CD14-positive monocyte (primary cell): ENCODE results near the gene FRY. TPM values are rescaled to one million over a fixed set of nuclear protein-coding genes. Genes with fewer than 3 reads are reported as not detected.

Experiments
- DNase-seq, 3 donors: peaks; one replicate each; pipeline ENCODE4 v3.0.0-alpha.2; 2011 to 2022
- H2AFZ ChIP-seq: 2 replicates; pipeline ENCODE4 v1.6.0; 2012; ENCODE audit warnings: mild to moderate bottlenecking, low read depth, low read length, inconsistent platforms; ENCODE audit not compliant: insufficient read depth, poor library complexity, severe bottlenecking
- H3K27ac ChIP-seq, 2 donors: 1 replicate in 1 of 2; 2 replicates in 1 of 2; pipeline ENCODE4 v1.5.1; 2012 to 2013; ENCODE audit warnings: low read length in 2 of 2, control low read depth in 1 of 2, inconsistent platforms in 1 of 2, low read depth in 1 of 2, mild to moderate bottlenecking in 1 of 2
- H3K27me3 ChIP-seq, 2 donors: one replicate each; pipeline versions ENCODE4 v1.6.0 to v1.6.1; 2011 to 2013; ENCODE audit warnings: low read length in 2 of 2; ENCODE audit not compliant: control insufficient read depth in 2 of 2, insufficient read depth in 2 of 2
- H3K36me3 ChIP-seq, 2 donors: replicated peaks in 1 of 2; 1 replicate in 1 of 2; 2 replicates in 1 of 2; pipeline versions ENCODE4 v1.5.1 to v1.6.1; 2012 to 2013; ENCODE audit warnings: low read length in 2 of 2, control low read depth in 1 of 2, inconsistent platforms in 1 of 2, mild to moderate bottlenecking in 1 of 2; ENCODE audit not compliant: insufficient read depth in 2 of 2, control insufficient read depth in 1 of 2
- H3K4me1 ChIP-seq, 2 donors: 1 replicate in 1 of 2; 2 replicates in 1 of 2; pipeline versions ENCODE4 v1.5.1 to v1.6.1; 2012 to 2013; ENCODE audit warnings: low read length in 2 of 2, control low read depth in 1 of 2, inconsistent platforms in 1 of 2, mild to moderate bottlenecking in 1 of 2, moderate library complexity in 1 of 2; ENCODE audit not compliant: insufficient read depth in 2 of 2, control insufficient read depth in 1 of 2
- H3K4me2 ChIP-seq: replicated peaks from 2 replicates; pipeline ENCODE3; 2012; ENCODE audit warnings: low read length, moderate library complexity, mild to moderate bottlenecking; ENCODE audit not compliant: poor library complexity, severe bottlenecking; ENCODE audit errors: extremely low read depth
- H3K4me3 ChIP-seq, 3 experiments: fragments of 200-600 bp in 1 of 3; sonication (generic) in 1 of 3; replicated peaks in 1 of 3; 1 replicate in 2 of 3; 2 replicates in 1 of 3; pipeline ENCODE4 v1.5.1; 2011 to 2013; ENCODE audit warnings: low read length in 3 of 3, mild to moderate bottlenecking in 3 of 3, control low read depth in 2 of 3, low read depth in 2 of 3, inconsistent platforms in 1 of 3, moderate library complexity in 1 of 3
- H3K79me2 ChIP-seq: 2 replicates; pipeline ENCODE4 v1.6.0; 2012; ENCODE audit warnings: mild to moderate bottlenecking, control low read depth, inconsistent platforms, low read length, moderate library complexity; ENCODE audit not compliant: insufficient read depth
- H3K9ac ChIP-seq: 2 replicates; pipeline ENCODE4 v1.6.0; 2017; ENCODE audit warnings: low read length, mild to moderate bottlenecking; ENCODE audit not compliant: insufficient read depth, poor library complexity, severe bottlenecking
- H3K9me3 ChIP-seq, 2 donors: replicated peaks in 1 of 2; 1 replicate in 1 of 2; 2 replicates in 1 of 2; pipeline versions ENCODE4 v1.5.1 to v1.6.1; 2012 to 2013; ENCODE audit warnings: low read length in 2 of 2, control low read depth in 1 of 2; ENCODE audit not compliant: control insufficient read depth in 1 of 2, insufficient read depth in 1 of 2
- H4K20me1 ChIP-seq: 2 replicates; pipeline ENCODE4 v1.6.0; 2012; ENCODE audit warnings: mild to moderate bottlenecking, low read length, control low read depth, moderate library complexity; ENCODE audit not compliant: insufficient read depth
- H3K27ac Mint-ChIP-seq, 7 donors: one replicate each; pipeline ENCODE4 v1.8.0; 2020; ENCODE audit warnings: mild to moderate bottlenecking in 7 of 7, mixed read lengths in 7 of 7, moderate library complexity in 6 of 7, inconsistent platforms in 2 of 7
- H3K27me3 Mint-ChIP-seq, 3 donors: one replicate each; pipeline ENCODE4 v1.8.0; 2021 to 2022; ENCODE audit warnings: low read depth in 3 of 3, mild to moderate bottlenecking in 3 of 3, mixed read lengths in 3 of 3, moderate library complexity in 3 of 3, inconsistent platforms in 1 of 3
- H3K36me3 Mint-ChIP-seq, 2 donors: one replicate each; pipeline ENCODE4 v1.8.0; 2020; ENCODE audit warnings: mixed read lengths in 2 of 2, inconsistent platforms in 1 of 2, mild to moderate bottlenecking in 1 of 2
- H3K4me1 Mint-ChIP-seq: one replicate; pipeline ENCODE4 v1.8.0; 2020; ENCODE audit warnings: mild to moderate bottlenecking, mixed read lengths
- H3K4me3 Mint-ChIP-seq, 2 donors: one replicate each; pipeline ENCODE4 v1.8.0; 2020; ENCODE audit warnings: mild to moderate bottlenecking in 2 of 2, mixed read lengths in 2 of 2, moderate library complexity in 1 of 2
- H3K9me3 Mint-ChIP-seq, 7 donors: one replicate each; pipeline ENCODE4 v1.8.0; 2020 to 2022; ENCODE audit warnings: mixed read lengths in 7 of 7, mild to moderate bottlenecking in 6 of 7, moderate library complexity in 6 of 7, inconsistent platforms in 2 of 7
- CTCF ChIP-seq: fragments of 200-600 bp; IDR thresholded peaks from one replicate; pipeline ENCODE4 v1.8.0; 2022; ENCODE audit warnings: antibody characterized with exemption, mild to moderate bottlenecking
- WGBS: methylation state at CpG from one replicate; pipeline ENCODE4 v1.1.5; 2013; ENCODE audit warnings: missing lambda C conversion rate; ENCODE audit not compliant: insufficient coverage; 5-methylcytosine and 5-hydroxymethylcytosine counted together
- intact Hi-C, 2 donors: fragments of 100-400 bp; cut with micrococcal nuclease; formaldehyde crosslinking; loops; one replicate each; pipeline versions ENCODE4 v1.15.0 to v1.15.1; 2023
- polyA plus RNA-seq, 3 donors: library from polyadenylated mRNA; depleted of rRNA in 1 of 3; unstranded in 2 of 3; stranded (reverse) in 1 of 3; fragments of 300-500 nt in 2 of 3; fragments of >200 nt in 1 of 3; fragmentation: Illumina TruSeq in 2 of 3; gene quantifications; 1 replicate in 2 of 3; 2 replicates in 1 of 3; pipeline ENCODE4 v1.2.3, GENCODE V29; 2012 to 2021

The FRY gene
- polyA plus RNA-seq, 3 donors: 3.9 to 31.8 (median 5.0) TPM

DNA sequence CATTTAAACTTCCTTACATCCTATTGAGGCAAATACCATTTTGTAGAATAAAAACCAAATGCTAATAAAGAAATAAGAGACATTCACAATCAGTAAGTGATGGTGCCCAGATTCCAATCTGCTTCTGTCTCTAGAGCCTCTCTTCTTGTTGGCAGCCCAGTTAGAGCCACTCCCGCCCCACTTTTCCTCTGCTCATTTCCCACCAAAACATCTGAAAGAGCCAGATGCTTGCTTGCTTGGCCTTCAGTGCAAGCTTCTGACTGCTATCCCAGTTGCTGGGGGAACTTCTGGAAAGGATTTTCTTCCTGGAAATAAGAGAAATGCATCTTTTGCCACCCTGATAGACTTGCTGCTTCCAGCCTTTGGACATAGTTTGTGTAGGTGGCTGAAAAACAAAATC, 12.9 kb downstream of the FRY start:
- no peak for DNase-seq
- no peak overlapping the region for H3K4me2 ChIP-seq
- H3K27ac Mint-ChIP-seq: peak overlapping the region in 4 of 7 donors; percentile 19 to 87 (median 52)
- H3K79me2 ChIP-seq: peaks cover 92% of the 10 kb centered on the region
- H3K4me3 Mint-ChIP-seq: no peak overlapping the region
- no peaks in the 10 kb centered on the region for H3K9me3 ChIP-seq
- peaks cover 6% of the 10 kb centered on the region for H4K20me1 ChIP-seq
- no peaks in the 10 kb centered on the region for H3K27me3 ChIP-seq
- no peak for TF ChIP-seq CTCF
- peaks cover 4 to 26% of the 10 kb centered on the region in 2 donors for H3K36me3 ChIP-seq
- no peak overlapping the region for H2AFZ ChIP-seq
- peaks cover 0 to 4% (median 0%) of the 10 kb centered on the region in 7 donors for H3K9me3 Mint-ChIP-seq
- H3K27ac ChIP-seq: peak overlapping the region in 1 of 2 donors; percentile 88
- peaks cover 68% of the 10 kb centered on the region for H3K4me1 Mint-ChIP-seq
- peaks cover 0 to 3% (median 0%) of the 10 kb centered on the region in 3 donors for H3K27me3 Mint-ChIP-seq
- H3K36me3 Mint-ChIP-seq: peaks cover 23 to 35% of the 10 kb centered on the region in 2 donors
- H3K4me3 ChIP-seq: no peak overlapping the region
- intact Hi-C loops: no loop called here
- H3K9ac ChIP-seq: no peak overlapping the region
- no CpG with 5 or more reads among the region's 1 CpG for WGBS
- peaks cover 67 to 70% of the 10 kb centered on the region in 2 donors for H3K4me1 ChIP-seq

DNA sequence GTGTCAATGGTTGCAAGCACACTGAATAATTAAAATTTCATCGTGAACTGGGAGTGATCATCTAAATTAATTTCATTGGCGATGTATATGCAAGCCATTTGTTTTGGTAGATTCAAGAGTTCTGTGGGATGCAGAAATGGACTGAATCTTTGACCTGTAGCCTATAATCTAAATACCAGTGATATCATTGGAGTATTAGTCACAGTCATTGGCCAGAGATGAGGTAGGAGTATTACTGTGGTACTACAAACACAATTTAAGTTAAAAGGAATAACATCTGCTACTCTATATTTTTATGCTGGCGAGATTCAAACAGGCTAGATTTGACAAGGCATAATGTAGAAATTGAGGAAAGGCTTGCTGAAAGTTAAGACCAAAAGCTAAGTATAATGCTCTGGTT, 14.0 kb downstream of the FRY start:
- H3K4me1 Mint-ChIP-seq: peaks cover 74% of the 10 kb centered on the region

More for the DNA sequence above, 14.0 kb downstream of the FRY start:
- H3K9me3 Mint-ChIP-seq: peaks cover 0 to 4% (median 0%) of the 10 kb centered on the region in 7 donors
- TF ChIP-seq CTCF: no peak
- Histone ChIP-seq H3K9me3 (no peaks in the 10 kb centered on the region), H3K27ac (peak overlapping the region; percentile 38 to 88), H3K36me3 (peaks cover 0 to 15% of the 10 kb centered on the region in 2 donors), H2AFZ (no peak overlapping the region), H4K20me1 (peaks cover 6% of the 10 kb centered on the region), H3K27me3 (no peaks in the 10 kb centered on the region), H3K4me1 (peaks cover 72 to 73% of the 10 kb centered on the region in 2 donors), H3K4me2 (peak overlapping the region; percentile 76), H3K4me3 (peak overlapping the region in 1 of 3 experiments; percentile 64), H3K9ac (no peak overlapping the region), H3K79me2 (peaks cover 92% of the 10 kb centered on the region)
- no peak for DNase-seq
- peaks cover 0 to 3% (median 0%) of the 10 kb centered on the region in 3 donors for H3K27me3 Mint-ChIP-seq
- 100% methylated on average over 2 of the region's 3 CpGs for WGBS
- H3K4me3 Mint-ChIP-seq: no peak overlapping the region
- peak overlapping the region; percentile 79 to 95 (median 92) for H3K27ac Mint-ChIP-seq
- intact Hi-C loops: no loop called here
- peaks cover 15 to 28% of the 10 kb centered on the region in 2 donors for H3K36me3 Mint-ChIP-seq
